ENCODE results near the gene HES3. TPM values are rescaled to one million over a fixed set of nuclear protein-coding genes. Genes with fewer than 3 reads are reported as not detected.

HES3 gene
- total and polyA plus RNA-seq, 10 of the 15 experiments (the other 5 are each of a cell fraction or from before 2014, with no cell fraction given): not detected

- no peak for TF ChIP-seq ZBTB11 (CRISPR knock-in tag; IDR thresholded peaks at IDR 0.05)
- no peak for TF ChIP-seq CHD2 (IDR thresholded peaks at IDR 0.05; ENCODE audit: borderline replicate concordance, low read depth, low read length)
- TF ChIP-seq CREM (IDR thresholded peaks at IDR 0.05; ENCODE audit: low read depth): 0 out of 2 replicates have a peak, but pooled peaks have one; percentile 46
- TF ChIP-seq ZZZ3 (IDR thresholded peaks at IDR 0.05; ENCODE audit: control insufficient read depth, insufficient read length, low read depth): no peak
- TF ChIP-seq YY1 (IDR thresholded peaks at IDR 0.05; ENCODE audit: low read depth, low read length): 0 out of 2 replicates have a peak, but pooled peaks have one; percentile 49
- TF ChIP-seq PKNOX1 (IDR thresholded peaks at IDR 0.05): no peak
- TF ChIP-seq BCLAF1 (IDR thresholded peaks at IDR 0.05): no peak
- TF ChIP-seq EGR1 (IDR thresholded peaks at IDR 0.05; ENCODE audit: borderline replicate concordance in 1 of 2, low read depth in 2 of 2, low read length in 2 of 2): peak in 1 of 2 experiments; percentile 22; a peak in 1 of 3 replicates
- TF ChIP-seq LARP7 (IDR thresholded peaks at IDR 0.05): peak; percentile 76; the same call in 1 of the 2 replicates
- TF ChIP-seq TAF1 (IDR thresholded peaks at IDR 0.05; ENCODE audit: borderline replicate concordance, low read depth, low read length): 0 out of 2 replicates have a peak, but pooled peaks have one; percentile 49
- no peak for TF ChIP-seq BRCA1 (IDR thresholded peaks at IDR 0.05; ENCODE audit: low read depth, low read length)
- no peak for TF ChIP-seq JUND (IDR thresholded peaks at IDR 0.05; ENCODE audit: low read depth, low read length)
- TF ChIP-seq SIX5 (IDR thresholded peaks at IDR 0.05; ENCODE audit: low read depth, low read length, severe bottlenecking): no peak
- 0 out of 2 replicates have a peak, but pooled peaks have one; percentile 41 for TF ChIP-seq POLR2AphosphoS2 (IDR thresholded peaks at IDR 0.05; ENCODE audit: low read depth, low read length)
- TF ChIP-seq MEF2B (IDR thresholded peaks at IDR 0.05; ENCODE audit: partially characterized antibody, poor library complexity, severe bottlenecking): peak; percentile 14
- no peak for TF ChIP-seq CEBPZ (IDR thresholded peaks at IDR 0.05; ENCODE audit: low read depth, low read length)
- TF ChIP-seq HDAC6 (IDR thresholded peaks at IDR 0.05; ENCODE audit: unreplicated experiment): peak; percentile 81
Observed at GRCh38 chr1:6205849-6206519, 38.0 kb upstream of the HES3 start, which contains the start of gene RNF207 (continued).

Measured in GM12878 (cell line).